Measurements from ENCODE around the gene RPS18.
A peak's percentile ranks its signal among the peaks of the same experiment; 100 is the strongest.

Gene RPS18

DNA sequence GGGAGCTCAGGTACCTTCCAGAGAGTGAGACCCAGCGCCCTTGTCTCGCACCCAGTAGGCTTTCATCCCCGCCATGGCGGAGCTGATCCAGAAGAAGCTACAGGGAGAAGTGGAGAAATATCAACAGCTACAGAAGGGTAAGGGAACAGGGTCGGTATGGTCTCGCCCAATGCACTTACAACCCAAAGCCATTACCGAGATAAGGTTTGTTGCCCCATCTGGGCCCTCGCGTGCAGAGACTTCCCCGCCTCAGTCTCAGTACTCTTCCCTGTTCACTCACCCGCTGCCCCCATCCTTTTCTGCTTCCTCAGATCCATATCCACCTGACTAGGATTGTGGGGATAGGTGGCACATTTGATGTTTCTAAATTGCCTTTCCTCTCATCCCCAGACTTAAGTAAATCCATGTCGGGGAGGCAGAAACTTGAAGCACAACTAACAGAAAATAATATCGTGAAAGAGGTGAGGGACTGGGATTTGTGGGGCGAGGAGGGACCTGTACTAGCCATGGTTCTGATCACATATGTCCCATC is 18.0 kb downstream of the RPS18 start:
- DNase-seq (ENCODE audit: low spot score), result no peak

GRCh38 chr6:33290459-33290858 is 18.6 kb downstream of the RPS18 start:
- no peak for DNase-seq (ENCODE audit: low spot score)

DNA sequence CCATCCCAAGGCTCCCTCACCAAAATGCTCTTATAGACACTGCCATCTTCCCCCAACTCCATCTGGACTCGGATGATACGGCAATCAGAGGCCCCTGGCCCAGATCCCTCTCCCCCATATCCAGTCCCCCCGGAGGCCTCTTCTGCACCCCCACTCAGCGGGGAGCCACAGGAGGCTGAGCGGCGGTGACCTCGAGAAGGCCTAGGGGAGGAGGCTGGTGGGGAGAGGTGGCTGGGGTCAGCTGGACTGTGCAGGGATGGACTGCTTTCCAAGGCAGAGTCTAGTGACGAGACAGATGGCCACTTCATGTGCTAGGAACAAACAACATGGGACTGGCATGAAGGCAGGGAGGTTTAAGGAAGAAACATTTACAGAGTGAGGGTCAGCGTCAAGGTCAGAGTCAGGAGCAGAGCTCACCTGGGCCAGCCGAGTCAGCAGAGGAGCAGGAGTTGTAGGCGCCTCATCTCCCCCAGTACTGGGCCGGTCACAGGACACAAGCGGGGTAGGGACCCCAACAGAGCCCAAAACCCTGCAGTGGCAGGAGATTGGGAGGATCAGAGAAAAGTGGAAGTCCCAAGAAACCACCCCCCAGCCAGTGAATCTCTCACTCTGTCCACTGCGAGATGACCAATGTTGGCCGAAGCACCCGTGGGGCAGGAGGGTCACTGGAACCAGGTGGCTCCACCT is 21.3 kb downstream of the RPS18 start:
- no peak for DNase-seq (ENCODE audit: low spot score)

DNA sequence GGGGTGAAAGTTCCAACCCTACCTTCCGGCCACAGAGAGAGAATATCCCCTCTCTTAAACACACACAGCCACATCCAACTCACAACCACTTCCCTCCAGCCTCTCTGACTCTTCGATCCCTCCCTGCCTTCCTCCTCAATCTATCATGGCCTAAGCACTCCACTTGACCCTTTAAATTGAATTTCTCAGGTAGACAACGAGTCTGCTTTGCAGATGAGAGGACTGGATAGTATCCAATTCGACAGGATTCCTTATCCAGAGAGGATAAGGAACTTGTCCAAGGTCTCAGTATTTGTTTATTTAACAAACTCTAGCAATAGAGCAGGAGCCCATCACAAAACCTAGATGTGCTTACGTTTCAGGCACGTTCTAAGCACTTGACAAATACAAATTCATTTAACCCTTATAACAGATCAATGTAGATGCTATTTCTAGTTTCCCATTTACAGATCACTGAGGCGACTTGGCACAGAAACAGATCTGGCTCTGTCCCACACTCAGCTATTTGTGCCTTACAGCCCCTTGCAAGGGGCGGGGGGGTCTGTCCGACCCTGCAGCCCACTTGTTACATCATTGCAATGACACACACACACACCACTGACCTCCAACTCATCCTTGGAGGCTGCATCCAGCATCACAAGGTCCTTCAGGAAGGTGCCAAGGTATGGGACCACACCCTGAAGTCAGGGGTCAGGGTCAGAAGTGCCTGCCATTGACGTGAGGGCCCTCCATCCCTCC is 22.4 kb downstream of the RPS18 start:
- no peak for DNase-seq (ENCODE audit: low spot score)

DNA sequence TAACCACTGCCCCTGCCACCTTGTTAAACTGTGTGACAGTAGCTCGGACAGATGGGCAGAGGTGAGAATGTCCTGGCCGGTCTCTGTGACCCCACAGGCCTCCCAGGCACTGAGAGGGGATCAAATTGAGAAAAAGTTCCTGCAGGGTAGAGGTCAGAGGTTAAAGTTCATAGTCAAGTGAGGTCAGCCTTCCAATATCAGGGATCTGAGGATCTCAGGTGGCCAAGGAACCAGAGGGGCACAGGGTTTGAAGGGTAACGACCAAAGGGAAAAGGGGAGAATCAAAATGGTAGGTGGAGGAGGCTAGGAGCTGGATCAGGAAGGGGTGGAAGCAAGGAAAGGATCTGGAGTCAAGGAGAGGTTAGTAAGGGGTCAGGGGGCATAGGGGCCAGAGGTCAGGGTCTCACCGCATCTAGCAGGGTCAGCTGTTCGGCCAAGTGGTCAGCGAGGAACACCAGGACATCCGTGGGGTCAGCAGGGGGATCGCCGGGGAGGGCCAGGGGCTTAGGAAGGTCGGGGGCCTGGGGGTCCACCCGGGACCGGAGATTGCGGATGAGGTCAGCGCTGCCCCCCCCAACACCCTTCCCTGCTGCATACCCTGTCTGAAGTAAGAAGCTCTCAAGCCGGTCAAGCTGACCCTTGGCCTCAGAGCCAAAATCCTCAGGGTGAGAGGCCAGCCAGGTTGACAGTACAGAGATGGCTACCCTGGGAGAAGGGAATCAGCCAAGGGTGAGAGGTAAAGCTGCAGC is 23.9 kb downstream of the RPS18 start:
- no peak for DNase-seq (ENCODE audit: low spot score)

DNA sequence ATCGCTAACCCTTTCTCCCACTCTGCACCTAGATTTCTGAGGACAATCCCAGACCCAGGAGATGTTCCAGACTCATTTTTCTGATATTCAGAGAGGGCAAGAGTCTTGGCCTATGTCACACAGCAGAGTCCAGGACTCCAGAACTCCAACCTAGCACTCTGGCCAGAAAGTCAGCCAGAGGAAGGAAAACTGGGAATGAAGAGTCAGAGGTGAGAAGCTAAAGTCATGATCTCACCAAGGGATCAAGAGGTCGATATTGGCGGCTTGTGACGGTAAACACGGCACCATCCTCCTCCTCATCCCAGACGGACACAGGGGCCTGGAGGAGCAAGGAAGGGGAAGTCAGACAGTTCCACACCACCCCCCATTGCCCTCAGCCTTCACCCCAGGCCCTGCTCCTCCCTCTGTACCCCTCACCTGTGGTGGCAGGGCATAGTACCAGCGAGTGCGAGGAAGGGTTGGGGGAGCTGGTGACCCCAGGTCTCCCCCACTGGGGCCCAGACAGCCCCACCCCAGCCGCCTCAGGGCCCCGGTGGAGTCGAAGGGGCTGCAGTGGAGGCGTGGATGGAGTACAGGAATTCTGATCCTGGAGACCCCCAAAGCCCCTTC is 25.0 kb downstream of the RPS18 start:
- no peak for DNase-seq (ENCODE audit: low spot score)

GRCh38 chr6:33297406-33297955 is 25.6 kb downstream of the RPS18 start:
- no peak for DNase-seq (ENCODE audit: low spot score)

GRCh38 chr6:33297956-33298772 is 26.3 kb downstream of the RPS18 start:
- peak; percentile 46 for DNase-seq (ENCODE audit: low spot score)

GRCh38 chr6:33298773-33299236 is 26.9 kb downstream of the RPS18 start, which contains the start of gene RGL2:
RGL2 (minus strand) TSS chr6:33298942; CDS start chr6:33298610, 332 bp downstream.
- peak; percentile 35 for DNase-seq (ENCODE audit: low spot score)

GRCh38 chr6:33299237-33299944 is 27.5 kb downstream of the RPS18 start:
- DNase-seq (ENCODE audit: low spot score), result peak; percentile 94

DNA sequence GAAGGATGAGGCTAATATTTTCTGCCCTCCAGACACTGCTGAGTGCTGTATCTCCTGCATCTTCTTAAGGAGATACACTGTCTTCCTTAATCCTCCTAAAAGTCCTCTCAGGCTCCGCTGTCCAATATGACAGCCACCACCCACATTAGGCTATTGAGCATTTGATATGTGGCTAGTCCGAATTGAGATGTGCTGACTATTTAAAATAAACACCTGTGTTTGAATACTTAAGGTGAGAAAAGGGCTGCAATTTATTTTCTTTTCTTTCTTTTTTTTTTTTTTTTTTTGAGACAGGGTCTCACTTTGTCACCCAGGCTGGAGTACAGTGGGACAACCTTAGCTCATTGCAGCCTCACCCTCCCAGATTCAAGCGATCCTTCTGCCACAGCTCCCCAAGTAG is 30.0 kb downstream of the RPS18 start:
- DNase-seq (ENCODE audit: low spot score), result no peak

- no peak for DNase-seq (ENCODE audit: low spot score)
Observed at GRCh38 chr6:33304216-33304615, 32.3 kb downstream of the RPS18 start.

DNA sequence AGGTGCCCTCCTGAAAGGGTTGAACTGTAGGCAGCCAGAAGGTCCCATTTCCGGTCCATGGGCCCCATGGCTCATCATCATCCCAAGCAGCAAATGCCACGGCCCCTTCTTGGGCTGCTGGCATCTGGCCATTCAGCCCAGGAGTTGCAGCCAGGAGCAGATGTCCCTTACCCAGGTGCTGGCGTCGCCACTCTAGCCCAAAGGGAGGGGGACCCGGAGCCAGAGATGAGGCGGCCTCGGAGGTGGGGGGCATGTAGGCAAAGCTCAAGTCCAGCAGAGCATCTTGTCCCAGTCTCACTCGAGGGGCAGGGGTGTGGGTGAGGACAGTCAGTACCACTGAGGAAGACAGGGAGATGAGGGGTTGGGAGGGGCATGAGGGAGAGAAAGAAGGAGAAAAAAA is 33.2 kb downstream of the RPS18 start:
- no peak for DNase-seq (ENCODE audit: low spot score)

GRCh38 chr6:33306356-33306755 is 34.5 kb downstream of the RPS18 start:
- no peak for DNase-seq (ENCODE audit: low spot score)

GRCh38 chr6:33312361-33313104 is 40.7 kb downstream of the RPS18 start:
- DNase-seq (ENCODE audit: low spot score), result no peak

DNA sequence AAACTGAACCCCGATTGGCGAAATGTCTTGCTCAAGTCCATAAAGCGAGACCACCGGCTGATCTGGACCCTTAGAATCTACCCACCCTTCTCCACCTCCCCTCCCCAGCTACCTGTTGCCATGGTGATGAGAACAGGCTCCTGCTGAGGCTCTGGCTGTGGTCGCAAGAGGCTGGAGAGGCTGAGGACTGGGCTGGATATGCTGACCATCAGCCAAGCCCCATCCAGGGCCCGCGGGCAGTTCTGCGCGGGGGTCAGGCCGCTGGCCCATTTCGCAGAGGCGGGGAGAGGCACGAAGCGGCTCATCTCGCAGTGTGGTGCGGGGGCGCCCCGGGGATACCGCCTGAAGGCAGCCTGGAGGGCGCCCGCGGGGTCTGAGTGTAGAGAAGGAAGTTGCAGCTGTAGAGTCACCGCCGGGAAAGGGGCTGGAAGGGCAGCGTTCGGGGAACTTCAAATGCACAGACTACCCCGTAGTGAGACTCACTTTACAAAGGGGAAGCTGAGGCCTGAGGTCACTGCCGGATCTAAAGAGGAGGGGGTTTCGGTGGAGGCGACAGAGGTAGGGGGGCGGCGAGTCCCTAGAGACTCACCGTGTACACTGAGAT is 41.3 kb downstream of the RPS18 start:
- DNase-seq (ENCODE audit: low spot score), result peak; percentile 53

GRCh38 chr6:33313709-33314514 is 42.0 kb downstream of the RPS18 start, which contains the start of gene TAPBP:
TAPBP (minus strand) TSS chr6:33314078; CDS start chr6:33314041, 37 bp downstream.
- DNase-seq (ENCODE audit: low spot score), result no peak

DNA sequence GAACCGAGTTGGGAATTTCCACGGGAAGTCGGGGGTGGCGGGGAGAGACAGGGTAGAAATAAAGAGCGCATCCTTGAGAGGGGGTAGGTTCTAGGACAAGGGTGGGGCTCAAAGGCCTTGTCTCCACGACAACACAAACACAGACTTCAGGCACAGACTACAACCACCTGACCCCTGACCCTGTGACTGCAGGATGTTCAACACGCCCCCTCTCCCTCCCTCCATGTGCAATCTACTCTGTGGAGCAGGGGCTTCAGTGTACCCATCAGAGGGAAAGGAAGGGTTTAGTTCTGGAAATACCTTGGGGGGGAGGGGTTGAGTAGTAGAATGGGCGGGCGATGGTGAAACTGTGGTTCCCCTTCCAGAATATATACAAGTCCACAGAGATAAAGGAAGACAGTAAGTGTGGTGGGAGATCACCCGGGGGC is 42.7 kb downstream of the RPS18 start:
- peak; percentile 53 for DNase-seq (ENCODE audit: low spot score)

All from kidney capillary endothelial cell (primary cell).